Left ventricle myocardium inferior (tissue), 1 donor: ENCODE data around the gene MAGEB3. TPM values are rescaled to one million over a fixed set of nuclear protein-coding genes. Genes with fewer than 3 reads are reported as not detected.

Source experiments
- DNase-seq: peaks from one replicate; pipeline ENCODE4 v3.0.0-alpha.2; 2020
- H3K27ac ChIP-seq: fragments of 200-600 bp; replicated peaks from 2 replicates; pipeline ENCODE4 v1.8.0; 2021
- H3K27me3 ChIP-seq: fragments of 200-600 bp; 2 replicates; pipeline ENCODE4 v1.8.0; 2021; ENCODE audit warnings: low read depth
- H3K36me3 ChIP-seq: fragments of 200-600 bp; 2 replicates; pipeline ENCODE4 v1.8.0; 2021
- H3K4me1 ChIP-seq: fragments of 200-600 bp; 2 replicates; pipeline ENCODE4 v1.8.0; 2021
- H3K4me3 ChIP-seq: fragments of 200-600 bp; 2 replicates; pipeline ENCODE4 v1.8.0; 2021; ENCODE audit warnings: mild to moderate bottlenecking, moderate library complexity
- H3K9me3 ChIP-seq: fragments of 200-600 bp; replicated peaks from 2 replicates; pipeline ENCODE4 v1.8.0; 2021
- intact Hi-C: fragments of 100-400 bp; cut with micrococcal nuclease; formaldehyde crosslinking; loops from one replicate; pipeline ENCODE4 v1.11.0; 2022
- total RNA-seq: library from RNA; stranded (reverse); fragmentation: NEBNext Ultra II Directional; extraction: Animal tissue kit (Norgen Biotek cat#: 25700); gene quantifications from one replicate; pipeline ENCODE4 v1.2.1, GENCODE V29; 2021
- TF ChIP-seq, protein P1 (sequence below): fragments of 200-600 bp; IDR thresholded peaks from 2 replicates; pipeline ENCODE4 v1.8.0; 2021; ENCODE audit warnings: antibody characterized with exemption, mild to moderate bottlenecking, borderline replicate concordance
- donor health status: DM: no; HTN: yes; CAD: no; lungs with severe emphysema.

The MAGEB3 gene
- total RNA-seq, 1 donor from 2014 or later, result not detected

DNA sequence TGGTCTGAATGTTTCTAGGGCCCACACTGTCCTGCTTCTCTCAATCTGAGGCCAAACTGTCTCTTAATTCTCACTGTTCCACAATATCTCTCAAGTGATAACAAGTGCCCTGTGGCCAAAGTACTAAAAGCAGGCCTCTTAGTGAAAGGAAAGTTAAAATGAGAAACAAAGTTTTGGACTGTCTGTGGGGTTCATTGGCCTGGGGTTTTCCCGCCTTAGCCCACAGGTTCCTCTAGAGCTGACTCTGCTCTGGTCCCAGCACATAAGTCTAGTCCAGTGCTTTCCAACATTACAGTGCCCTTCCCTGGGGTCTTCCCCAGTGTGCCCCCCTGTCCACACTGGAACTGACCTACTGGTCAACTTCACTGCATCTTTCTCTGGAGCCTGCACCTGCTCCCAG is 22.8 kb downstream of the MAGEB3 start:
- H3K27me3 ChIP-seq, result no peaks in the 10 kb centered on the region
- no peaks in the 10 kb centered on the region for H3K4me1 ChIP-seq
- DNase-seq, result no peak
- H3K36me3 ChIP-seq, result no peaks in the 10 kb centered on the region
- intact Hi-C loops, result loop anchor here (5.0 kb wide), 1 partner anchor 111 kb away; no protein-coding TSS in a partner anchor
- H3K4me3 ChIP-seq, result no peak overlapping the region
- H3K9me3 ChIP-seq, result no peaks in the 10 kb centered on the region
- no peak overlapping the region for H3K27ac ChIP-seq
- TF ChIP-seq, protein P1, sequence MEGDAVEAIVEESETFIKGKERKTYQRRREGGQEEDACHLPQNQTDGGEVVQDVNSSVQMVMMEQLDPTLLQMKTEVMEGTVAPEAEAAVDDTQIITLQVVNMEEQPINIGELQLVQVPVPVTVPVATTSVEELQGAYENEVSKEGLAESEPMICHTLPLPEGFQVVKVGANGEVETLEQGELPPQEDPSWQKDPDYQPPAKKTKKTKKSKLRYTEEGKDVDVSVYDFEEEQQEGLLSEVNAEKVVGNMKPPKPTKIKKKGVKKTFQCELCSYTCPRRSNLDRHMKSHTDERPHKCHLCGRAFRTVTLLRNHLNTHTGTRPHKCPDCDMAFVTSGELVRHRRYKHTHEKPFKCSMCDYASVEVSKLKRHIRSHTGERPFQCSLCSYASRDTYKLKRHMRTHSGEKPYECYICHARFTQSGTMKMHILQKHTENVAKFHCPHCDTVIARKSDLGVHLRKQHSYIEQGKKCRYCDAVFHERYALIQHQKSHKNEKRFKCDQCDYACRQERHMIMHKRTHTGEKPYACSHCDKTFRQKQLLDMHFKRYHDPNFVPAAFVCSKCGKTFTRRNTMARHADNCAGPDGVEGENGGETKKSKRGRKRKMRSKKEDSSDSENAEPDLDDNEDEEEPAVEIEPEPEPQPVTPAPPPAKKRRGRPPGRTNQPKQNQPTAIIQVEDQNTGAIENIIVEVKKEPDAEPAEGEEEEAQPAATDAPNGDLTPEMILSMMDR, result no peak

DNA sequence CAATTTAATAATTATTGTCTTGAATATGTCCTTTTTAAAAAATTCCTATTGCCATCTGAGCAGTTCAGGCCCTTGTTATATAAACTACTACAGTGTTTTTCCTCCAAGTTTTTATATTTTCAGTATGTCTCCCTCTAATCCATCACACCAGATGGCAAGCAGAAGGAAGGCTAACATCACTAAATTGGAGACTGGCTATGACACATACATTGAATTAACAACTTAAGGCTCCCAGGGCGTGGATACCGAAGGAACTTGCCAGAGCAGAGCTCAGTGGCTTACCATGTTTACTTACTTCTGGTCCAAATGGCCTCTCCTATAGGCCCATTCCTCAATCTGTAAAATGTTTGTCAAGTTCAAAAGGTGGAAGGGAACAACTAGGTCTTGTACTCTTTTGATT is 29.5 kb downstream of the MAGEB3 start:
- H3K4me1 ChIP-seq, result no peaks in the 10 kb centered on the region
- H3K9me3 ChIP-seq, result no peaks in the 10 kb centered on the region
- intact Hi-C loops, result no loop called here
- DNase-seq, result no peak
- H3K4me3 ChIP-seq, result no peak overlapping the region
- H3K27me3 ChIP-seq, result no peaks in the 10 kb centered on the region
- H3K27ac ChIP-seq, result no peak overlapping the region
- H3K36me3 ChIP-seq, result no peaks in the 10 kb centered on the region
- TF ChIP-seq, protein P1, result no peak

DNA sequence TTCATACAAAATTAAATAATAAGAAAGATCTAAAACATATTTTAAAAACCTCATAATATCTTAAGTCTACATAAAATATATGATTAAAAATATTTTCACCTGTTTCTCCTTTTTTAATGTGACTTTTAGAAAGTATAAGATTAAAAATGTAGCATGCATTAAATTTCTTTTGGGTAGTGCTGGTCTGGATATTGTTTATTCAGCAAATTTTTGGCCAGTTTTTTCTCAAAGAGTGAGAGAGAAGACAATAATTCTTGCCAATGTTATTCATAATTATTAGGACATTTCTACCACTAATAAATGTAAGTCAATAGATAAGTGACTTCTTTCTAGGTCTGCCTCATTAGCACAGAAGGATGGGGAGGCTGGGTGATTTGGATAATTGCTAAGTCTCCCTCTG is 30.6 kb downstream of the MAGEB3 start:
- DNase-seq, result no peak
- H3K4me1 ChIP-seq, result no peaks in the 10 kb centered on the region
- H3K27ac ChIP-seq, result no peak overlapping the region
- no peaks in the 10 kb centered on the region for H3K27me3 ChIP-seq
- H3K4me3 ChIP-seq, result no peak overlapping the region
- no peaks in the 10 kb centered on the region for H3K36me3 ChIP-seq
- intact Hi-C loops, result no loop called here
- TF ChIP-seq, protein P1, result no peak
- H3K9me3 ChIP-seq, result no peaks in the 10 kb centered on the region

DNA sequence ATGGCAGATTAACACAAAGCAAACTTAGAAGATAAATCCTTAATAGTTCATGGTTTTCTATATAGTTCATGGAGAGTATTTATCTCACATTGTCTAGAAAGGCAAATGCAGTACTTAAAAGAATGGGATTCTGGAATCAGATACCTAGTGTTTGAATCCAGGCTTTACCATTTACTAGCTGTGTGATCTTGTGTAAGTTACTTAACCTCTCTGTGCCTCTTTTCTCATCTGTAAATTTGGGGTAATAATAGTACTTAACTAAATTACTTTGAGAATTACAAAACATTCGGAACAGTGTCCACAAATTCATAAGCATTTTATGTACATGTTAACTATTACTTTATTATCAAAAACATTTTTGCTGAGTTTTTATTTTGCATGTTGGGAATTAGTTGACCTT is 32.3 kb downstream of the MAGEB3 start:
- H3K4me1 ChIP-seq, result no peaks in the 10 kb centered on the region
- no peaks in the 10 kb centered on the region for H3K36me3 ChIP-seq
- H3K9me3 ChIP-seq, result no peaks in the 10 kb centered on the region
- TF ChIP-seq, protein P1, result no peak
- no peaks in the 10 kb centered on the region for H3K27me3 ChIP-seq
- no peak overlapping the region for H3K4me3 ChIP-seq
- no peak overlapping the region for H3K27ac ChIP-seq
- DNase-seq, result no peak
- intact Hi-C loops, result no loop called here

DNA sequence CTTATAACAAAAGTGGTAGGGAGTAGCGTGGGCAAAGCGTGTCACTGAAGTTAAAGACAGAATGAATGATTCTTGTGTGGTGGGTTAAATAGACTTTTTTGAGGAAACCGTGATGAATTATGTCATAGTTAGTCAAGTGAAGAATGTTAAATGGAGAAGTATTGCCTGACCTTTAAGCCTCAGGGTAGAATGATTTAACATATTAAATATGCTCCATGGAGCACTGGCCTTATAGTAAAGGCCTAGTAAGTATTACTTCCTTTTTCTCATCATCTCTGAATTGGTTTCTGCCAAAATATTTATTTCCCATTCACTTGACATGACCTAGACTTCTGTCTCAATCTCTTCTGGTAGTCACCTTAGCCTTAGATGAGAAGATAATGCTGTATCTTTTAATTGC is 40.2 kb downstream of the MAGEB3 start:
- no peak overlapping the region for H3K4me3 ChIP-seq
- H3K27ac ChIP-seq, result no peak overlapping the region
- TF ChIP-seq, protein P1, result no peak
- intact Hi-C loops, result no loop called here
- H3K9me3 ChIP-seq, result no peaks in the 10 kb centered on the region
- no peaks in the 10 kb centered on the region for H3K36me3 ChIP-seq
- no peak for DNase-seq
- no peaks in the 10 kb centered on the region for H3K27me3 ChIP-seq
- H3K4me1 ChIP-seq, result no peaks in the 10 kb centered on the region

DNA sequence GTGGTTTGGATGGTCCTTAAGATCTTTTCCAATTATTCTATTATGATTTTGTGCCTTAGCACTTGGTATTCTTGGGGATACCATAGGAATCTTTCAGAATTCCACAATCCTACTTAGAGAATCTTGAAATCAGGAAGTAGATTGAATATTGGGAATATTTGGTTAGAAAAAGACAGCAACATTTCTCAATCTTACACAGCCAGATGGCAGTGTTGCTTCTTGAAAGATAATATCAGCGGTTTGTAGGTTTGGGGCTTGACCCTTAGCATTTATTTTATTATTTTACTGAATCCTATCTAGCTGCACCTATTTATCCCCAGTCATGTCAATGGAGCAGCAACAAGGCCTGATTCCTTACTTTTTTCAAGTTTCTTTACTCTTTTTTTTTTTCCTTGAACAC is 45.0 kb downstream of the MAGEB3 start:
- no peak overlapping the region for H3K27ac ChIP-seq
- no peaks in the 10 kb centered on the region for H3K36me3 ChIP-seq
- H3K9me3 ChIP-seq, result no peaks in the 10 kb centered on the region
- TF ChIP-seq, protein P1, result peak; percentile 20
- H3K27me3 ChIP-seq, result no peaks in the 10 kb centered on the region
- DNase-seq, result no peak
- no peaks in the 10 kb centered on the region for H3K4me1 ChIP-seq
- intact Hi-C loops, result no loop called here
- H3K4me3 ChIP-seq, result no peak overlapping the region
